HG03575 (cell line): Measurements from ENCODE around the gene NUP107.
"Not testable (repeated sequence)": the region's sequence is repeated elsewhere in the genome, so short reads cannot be mapped to it uniquely, and the experiment has no call there.

Experiments used
- ATAC-seq: cut with Tn5 transposase; IDR thresholded peaks from one replicate; pipeline ENCODE4 v1.9.1; 2021; ENCODE audit not compliant: unreplicated experiment, insufficient number of reproducible peaks, low FRiP score; ENCODE audit errors: extremely low read depth

The NUP107 gene

DNA sequence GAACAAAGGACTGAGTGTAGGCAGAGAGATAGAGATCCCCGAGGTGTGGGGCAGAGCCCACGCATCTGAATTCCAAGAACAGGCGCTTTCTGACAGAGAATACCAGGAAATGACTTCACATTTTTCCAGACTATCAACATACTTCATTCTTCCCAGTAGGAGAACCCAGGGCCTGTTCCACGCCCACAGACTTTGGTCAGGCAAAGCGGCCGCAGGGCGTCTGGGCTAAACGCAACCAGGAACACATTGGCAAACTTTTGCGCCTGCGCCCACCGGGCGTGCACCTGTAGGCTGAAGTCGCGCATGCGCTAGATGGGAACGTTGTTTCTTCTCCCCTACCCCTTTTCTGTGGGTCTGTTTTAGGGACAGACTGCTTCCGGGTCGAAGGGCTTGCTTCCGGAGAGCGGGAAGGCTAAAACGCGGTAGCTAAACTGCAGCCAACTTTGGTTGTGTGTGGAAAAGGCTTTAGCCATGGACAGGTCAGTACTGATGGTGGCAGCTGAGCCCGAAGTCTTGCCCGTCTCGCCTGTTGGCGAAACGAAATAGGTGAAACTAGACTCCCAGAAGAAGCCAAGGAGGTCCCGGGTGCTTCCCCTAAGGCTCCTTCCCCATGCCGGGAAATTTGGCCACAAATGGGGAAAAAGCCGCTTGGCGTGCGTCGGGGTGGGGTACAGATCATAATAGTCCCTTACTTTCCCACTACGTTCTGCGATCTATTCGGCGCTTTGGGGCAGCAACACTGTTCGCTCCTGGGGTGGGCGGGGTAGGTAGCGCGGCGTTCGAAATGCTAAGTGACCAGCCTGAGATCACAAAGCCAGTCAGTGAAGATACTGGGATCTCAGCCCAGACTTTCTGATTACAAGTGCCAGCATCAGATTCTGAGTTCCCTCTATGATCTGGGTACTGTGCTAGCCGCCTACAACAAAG is at the start of gene NUP107:
Gene NUP107 (plus strand): TSS at position 384 of the 927 bp plus-strand sequence. CDS start 88 bp downstream, at position 472.
- ATAC-seq: peak; percentile 62

DNA sequence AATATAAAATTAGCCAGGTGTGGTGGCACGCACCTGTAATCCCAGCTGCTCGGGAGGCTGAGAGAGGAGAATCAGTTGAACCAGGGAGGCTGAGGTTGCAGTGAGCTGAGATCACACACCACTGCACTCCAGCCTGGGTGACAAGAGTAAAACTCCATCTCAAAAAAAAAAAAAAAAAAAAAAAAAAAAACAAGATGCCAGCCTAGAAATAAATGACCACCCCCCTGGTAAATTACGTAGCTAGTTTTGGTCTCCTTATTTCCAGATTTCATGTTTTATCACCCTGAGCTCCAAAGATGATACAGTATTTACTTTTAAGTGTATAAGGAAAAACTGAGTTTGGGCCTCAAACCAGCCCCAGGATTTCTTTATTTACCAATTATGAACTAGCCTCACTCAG is 49.3 kb upstream of the NUP107 start:
- ATAC-seq: not testable (repeated sequence)

DNA sequence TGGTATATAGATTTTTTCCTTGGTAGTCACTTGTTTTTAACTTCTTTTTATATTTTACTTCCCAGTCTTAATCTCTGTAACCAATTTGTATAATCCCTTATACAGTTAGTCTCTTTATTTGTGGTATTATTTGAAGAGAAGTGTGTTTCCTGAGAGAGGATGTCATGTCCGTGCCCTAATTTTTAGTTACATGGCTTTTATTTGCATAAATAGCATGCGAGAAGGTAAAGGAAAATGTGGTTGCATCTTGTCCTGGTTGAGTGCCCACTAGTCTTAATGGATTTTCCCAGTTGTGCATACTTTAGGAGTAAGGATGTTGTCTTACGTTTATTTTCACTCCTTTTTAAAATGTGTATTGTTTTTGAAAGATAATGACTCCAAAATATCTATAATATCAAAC is 48.6 kb upstream of the NUP107 start:
- ATAC-seq: no peak

DNA sequence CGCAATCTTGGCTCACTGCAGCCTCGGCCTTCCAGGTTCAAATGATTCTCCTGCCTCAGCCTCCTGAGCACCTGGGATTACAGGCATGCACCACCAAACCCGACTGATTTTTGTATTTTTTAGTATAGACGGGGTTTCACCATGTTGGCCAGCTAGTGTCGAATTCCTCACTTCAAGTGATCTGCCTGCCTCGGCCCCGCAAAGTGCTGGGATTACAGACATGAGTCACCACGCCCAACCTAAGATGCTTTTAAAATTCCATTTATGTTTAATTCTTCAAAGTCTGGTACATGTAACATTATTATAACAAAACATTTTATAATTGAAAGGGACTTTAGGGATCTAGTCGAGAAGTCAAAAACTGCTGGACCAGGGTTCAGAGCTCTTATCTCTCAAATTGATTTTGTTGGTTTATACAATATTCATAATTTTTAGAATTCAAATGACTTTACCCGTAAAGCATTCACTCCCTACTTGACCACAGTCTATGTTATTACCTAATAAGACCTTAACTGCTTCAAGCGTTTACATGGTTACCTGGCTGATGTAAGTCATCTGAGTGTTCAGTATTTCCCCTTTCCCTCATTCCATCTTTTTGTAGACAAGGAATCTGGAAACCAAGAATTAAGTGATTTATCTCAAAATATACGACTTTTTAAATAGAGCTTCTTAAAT is 47.9 kb upstream of the NUP107 start:
- ATAC-seq: no peak

DNA sequence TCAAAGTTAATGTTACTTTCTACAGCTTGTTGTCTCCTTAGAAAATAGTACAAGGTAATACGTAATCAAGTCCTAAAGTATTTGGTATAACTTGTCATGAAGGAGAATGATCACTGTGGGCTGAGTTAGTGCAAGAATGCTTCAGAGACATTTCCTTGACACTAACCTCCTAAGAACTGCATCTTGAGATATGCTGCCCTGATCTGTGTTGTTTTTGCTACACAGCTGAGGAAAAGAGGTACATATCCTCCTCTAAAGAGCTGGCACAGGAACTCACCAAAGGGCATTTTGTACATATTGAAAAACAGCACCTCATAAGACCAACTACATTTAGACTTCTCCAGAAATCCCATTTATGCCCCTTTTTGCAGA is 47.4 kb upstream of the NUP107 start:
- no peak for ATAC-seq

DNA sequence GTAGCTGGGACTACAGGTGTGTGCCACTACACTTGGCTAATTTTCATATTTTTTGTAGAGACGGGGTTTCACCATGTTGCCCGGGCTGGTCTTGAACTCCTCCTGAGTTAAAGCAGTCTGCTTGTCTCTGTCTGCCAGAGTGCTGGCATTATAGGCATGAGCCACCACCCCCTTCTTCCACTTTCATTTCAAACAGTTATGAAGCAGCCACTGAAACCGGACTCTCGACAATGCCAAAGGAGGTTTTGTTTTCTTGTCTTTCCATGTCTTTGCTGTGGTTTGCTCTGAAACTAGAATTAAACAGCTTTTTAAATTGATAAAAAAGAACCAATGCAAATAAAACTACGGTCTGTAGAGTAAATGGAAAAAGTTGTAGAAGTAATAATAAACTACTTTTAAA is 45.6 kb upstream of the NUP107 start:
- peak; percentile 72 for ATAC-seq

DNA sequence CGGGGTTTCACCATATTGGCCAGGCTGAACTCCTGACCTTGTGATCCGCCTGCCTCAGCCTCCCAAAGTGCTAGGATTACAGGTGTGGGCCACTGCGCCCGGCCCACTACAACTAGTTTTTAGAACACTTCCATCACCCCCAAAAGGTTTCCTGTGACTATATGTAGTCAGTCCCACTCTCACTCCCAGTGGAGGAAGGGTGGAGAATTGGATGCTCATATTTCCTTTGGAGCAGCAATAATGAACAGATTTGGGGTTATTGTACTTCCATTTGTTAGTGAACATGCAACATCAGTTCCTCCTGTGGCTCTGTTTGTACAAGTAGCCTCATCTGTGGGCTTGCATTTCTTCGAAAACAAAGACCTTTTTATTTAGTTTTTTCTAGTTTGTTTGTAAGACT is 40.3 kb upstream of the NUP107 start:
- no peak for ATAC-seq

DNA sequence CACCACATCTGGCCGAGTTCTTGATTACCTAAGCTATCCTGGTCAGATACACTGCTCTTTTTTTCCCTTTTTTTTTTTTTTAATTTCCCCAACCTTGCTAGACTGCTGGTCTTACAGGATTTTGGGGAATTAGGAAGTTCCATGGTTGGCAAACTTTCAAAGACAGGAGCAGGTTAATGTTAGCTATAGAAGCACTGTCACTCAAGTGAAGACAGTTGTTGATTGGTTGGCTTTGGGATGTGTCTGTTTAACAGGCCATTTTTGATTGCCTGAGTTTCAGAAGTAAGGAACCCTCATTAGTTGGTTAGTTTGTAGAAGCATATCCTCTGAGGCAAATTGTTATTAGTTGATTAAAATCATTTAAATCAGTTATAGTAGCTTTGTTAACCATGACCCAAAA is 39.3 kb upstream of the NUP107 start:
- ATAC-seq: no peak

DNA sequence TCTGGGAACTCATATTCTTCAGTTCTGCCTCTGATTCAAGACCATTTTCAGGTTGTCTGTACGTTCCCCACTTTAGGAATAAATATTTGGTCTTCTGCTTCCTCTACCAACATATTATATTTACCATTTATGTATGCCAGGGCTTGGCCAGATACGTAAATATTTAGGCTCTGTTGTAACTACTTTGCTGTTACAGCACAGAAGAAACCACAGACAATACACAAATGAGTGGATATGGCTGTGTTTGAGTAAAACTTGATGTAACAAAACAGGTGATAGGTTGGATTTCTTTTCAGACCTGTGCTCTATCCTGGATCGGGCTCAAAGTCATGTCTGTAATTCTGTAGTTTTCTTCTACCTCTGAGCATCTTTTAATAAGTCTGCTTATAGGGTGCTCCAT is 38.6 kb upstream of the NUP107 start:
- ATAC-seq: no peak

DNA sequence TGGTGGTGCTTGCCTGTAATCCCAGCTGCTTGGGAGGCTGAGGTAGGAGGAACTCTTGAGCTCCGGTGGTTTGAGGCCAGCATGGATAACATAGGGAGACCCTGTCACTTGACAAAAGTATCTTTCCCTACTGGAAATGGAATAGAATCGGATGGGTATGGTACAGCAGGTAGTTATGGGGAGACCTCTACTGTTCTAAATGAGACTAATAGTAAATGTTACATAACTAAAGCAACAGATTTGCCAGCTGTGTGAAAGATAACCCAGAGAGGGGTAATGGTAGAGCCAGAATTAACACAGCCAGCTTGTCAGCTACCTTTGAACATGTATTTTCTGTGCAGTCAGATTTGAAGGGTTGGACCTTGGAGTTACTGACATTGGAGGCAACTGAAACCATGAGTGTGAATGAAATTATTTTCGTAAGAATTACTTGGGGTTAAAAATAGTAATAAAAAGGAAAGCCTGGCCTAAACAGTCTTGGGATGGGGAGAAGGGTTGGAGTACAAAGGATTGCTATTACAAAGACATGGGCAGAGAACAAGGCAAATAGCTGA is 21.7 kb upstream of the NUP107 start:
- no peak for ATAC-seq

DNA sequence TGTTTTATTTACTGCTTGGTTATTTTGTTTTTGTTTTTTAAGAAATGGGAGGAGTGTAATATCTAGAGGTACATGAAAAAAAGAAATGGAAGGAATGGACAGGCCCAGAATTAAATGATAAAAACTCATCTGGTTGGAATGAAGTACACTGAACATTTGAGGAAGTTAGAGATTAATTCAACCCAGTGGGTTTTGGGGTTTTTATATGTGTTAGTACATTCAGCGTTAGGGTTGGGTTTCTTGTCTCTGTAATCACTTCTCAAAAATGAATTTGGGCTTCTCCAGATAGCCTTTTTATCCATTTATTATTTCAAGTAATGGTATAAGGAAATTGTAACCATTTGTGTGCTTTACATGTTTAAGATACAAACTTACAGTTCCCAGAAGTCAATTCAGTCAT is 19.5 kb upstream of the NUP107 start:
- no peak for ATAC-seq

DNA sequence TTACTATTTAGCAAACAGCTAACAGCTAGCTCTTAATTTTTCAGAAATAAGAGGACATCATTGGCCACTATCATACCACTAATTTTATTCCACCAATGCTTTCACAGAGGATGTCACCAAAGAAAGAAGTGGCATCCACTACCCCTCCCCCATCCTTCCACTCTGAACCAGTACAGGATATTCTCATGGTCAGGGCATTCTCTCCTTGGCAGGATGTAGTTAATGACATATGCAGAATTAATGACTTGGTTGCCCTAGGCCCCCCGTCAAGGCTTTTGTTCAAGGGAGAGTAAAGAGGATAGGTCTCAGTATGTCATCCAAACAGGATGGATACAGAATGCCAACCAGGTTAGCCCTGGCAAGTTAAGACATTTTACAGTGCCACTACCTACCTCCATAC is 18.9 kb upstream of the NUP107 start:
- ATAC-seq: no peak

DNA sequence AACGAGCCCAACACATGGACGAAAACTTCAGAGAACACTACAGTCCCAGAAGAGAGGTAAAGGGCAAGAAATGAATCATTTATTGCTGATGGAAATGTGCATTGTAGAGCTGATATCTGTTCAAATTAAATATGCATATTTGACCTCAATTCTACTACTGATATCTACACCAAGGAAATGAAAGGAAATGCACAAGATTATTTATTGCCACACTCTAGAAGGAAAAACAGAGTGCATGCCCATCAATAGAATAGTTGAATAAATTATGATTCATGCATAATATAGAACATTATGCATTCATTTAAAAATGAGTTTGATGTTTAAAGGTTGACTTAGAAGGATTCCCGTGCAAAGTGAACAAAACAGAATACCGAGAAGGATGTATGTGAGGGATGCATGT is 15.6 kb upstream of the NUP107 start:
- ATAC-seq: no peak

DNA sequence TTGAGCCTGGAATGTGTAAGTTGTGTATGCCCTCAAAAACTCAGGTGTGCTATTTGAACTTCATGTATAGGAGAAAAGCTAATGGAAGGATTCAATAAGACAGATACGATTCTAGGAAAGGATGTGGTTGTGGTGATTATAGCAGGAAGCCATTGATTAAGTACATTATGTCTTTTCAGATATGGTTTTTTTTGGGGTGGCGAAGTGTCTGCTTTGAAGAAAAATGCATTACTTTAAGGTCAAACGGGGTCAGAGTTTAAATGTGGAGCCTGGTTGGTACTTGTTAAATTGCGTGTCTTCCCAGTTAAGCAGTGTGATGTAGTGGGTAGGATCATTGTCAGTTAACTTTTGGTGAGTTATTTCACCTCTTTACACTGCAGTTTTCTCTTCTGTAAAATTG is 13.0 kb upstream of the NUP107 start:
- ATAC-seq: no peak

DNA sequence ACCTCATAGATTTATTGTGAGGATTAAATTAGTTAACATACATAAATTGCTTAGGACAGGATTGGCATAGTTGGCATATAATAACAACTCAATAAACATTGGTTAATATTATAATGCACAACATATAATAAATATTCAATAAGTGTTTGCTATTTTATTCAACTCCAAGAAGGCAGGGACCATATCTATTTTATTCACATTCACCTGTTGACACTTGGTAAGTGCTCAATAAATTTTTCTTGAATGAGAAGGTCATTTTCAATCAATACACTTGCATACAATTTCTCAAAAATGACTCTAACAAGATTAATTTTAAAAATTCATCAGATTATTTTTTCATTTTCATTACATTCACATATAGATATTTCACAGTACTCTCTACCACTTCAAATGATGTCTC is 12.4 kb upstream of the NUP107 start:
- ATAC-seq: no peak

DNA sequence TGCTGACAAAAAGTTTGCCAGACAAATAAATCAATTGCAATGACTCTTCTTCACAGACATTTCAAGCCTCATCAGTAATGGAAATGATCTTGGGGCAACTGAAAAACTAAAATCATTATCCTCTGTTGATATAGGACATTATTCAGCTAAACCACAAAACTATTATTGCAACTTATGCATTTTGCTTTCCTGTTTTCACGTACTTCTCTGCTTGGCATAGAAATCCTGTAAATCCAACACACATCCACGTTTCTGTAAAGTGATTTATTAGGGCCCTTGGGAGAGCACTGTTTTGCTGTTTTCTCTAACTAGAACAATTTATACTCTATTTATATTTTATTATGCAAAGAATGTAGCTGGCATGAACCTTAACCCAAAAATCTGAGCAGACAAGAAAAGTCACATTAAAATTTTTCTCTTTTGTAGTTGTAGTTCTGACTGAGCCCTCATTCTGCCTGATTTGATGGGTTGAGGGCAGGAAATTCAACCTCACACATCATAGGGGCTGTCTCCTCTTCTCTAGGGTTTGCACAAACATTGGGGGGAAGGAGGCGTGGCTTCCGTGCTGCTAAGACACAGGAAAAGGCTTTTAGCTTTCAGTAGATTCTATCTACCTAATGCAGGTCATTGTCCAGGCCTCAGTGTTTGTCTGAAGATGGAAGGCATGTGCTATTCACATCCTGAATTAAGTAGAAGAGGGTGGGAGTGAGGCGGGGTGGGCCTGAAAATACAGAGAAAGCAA is 11.5 kb upstream of the NUP107 start:
- ATAC-seq: no peak

DNA sequence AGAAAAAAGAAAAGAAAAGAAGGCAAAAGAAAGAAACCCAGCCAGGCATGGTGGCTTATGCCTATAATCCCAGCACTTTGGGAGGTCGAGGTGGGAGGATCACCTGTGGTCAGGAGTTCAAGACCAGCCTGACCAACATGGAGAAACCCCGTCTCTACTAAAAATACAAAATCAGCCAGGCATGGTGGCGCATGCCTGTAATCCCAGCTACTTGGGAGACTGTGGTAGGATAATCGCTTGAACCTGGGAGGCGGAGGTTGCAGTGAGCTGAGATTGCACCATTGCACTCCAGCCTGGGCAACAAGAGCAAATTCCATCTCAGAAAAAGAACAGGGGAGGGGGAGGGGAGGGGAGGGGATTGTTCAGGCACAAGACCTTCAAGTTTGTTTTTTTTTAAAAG is 9.9 kb upstream of the NUP107 start:
- ATAC-seq: not testable (repeated sequence)

DNA sequence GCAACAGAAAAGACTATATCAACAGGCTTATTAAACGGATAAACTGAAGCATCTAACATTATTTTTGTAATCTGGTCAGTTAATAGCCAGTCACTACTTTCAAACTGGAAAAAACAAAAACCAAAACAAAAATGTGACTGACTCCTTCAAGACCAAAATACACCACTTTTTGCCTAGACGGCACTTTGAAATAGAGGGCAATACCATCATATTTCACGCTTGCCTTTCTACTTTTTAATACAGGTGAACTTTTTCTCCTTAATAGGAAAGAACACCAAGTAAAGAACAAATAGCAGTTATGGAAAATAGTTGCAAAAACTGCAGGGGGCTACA is 550 bp upstream of the NUP107 start:
- ATAC-seq: no peak

DNA sequence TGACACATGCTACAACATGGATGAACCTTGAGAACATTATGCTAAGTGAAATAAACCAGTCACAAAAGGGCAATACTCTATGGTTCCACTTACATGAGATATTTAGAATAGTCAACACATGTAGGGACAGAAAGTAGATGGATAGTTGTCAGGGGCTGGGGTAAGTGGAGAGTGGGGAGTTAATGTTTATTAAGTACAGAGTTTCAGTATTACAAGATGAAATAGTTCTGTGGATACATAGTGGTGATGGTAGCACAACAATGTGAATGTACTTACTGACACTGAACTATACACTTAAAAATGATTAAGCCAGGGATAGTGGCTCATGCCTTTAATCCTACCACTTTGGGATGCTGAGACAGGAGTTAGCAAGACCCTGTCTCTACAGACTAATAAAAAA is 8.7 kb downstream of the NUP107 start:
- ATAC-seq: no peak

DNA sequence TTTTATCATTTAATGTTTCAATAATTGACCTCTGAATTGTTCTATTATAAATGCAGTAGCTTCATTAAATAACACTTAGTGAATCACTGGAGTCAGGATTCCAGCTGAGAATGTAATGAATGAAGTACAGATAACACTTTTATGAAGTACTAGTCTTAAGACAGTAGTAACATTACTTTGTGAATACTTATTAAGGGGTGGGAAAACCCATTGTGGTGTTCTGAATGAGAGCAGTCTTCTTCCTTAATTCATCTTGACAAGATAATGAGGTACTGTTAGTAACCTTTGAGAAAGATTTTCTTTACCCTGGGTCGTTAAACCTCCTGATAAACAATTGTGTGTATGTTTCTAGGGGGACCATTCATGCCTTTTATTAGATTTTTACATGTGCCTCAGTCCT is 12.7 kb downstream of the NUP107 start:
- ATAC-seq: no peak
